KMS-11 (cell line): ENCODE measurements around the gene NRXN3.

Experiments
- H2AFZ ChIP-seq: fragments of 200-600 bp; sonication (generic); 2 replicates; pipeline ENCODE4 v1.6.1; 2016; ENCODE audit warnings: antibody characterized with exemption, mixed run types, low read depth
- H3K27ac ChIP-seq: fragments of 200-600 bp; sonication (generic); 2 replicates; pipeline ENCODE4 v1.6.1; 2016; ENCODE audit warnings: mild to moderate bottlenecking, mixed run types
- H3K27me3 ChIP-seq: fragments of 200-600 bp; sonication (generic); 2 replicates; pipeline ENCODE4 v1.6.1; 2017; ENCODE audit warnings: mild to moderate bottlenecking, low read depth, mixed run types, moderate library complexity; ENCODE audit not compliant: insufficient read depth
- H3K36me3 ChIP-seq: fragments of 200-600 bp; sonication (generic); 2 replicates; pipeline ENCODE4 v1.6.1; 2017; ENCODE audit warnings: mild to moderate bottlenecking, mixed run types; ENCODE audit not compliant: insufficient read depth
- H3K4me1 ChIP-seq: fragments of 200-600 bp; sonication (generic); 2 replicates; pipeline ENCODE4 v1.6.1; 2016; ENCODE audit warnings: mild to moderate bottlenecking, low read depth, mixed run types; ENCODE audit not compliant: poor library complexity, severe bottlenecking
- H3K4me2 ChIP-seq: fragments of 200-600 bp; sonication (generic); 2 replicates; pipeline ENCODE4 v1.7.0; 2016; ENCODE audit warnings: mild to moderate bottlenecking, mixed run types
- H3K4me3 ChIP-seq: fragments of 200-600 bp; sonication (generic); IDR thresholded peaks from 2 replicates; pipeline ENCODE4 v1.6.1; 2017; ENCODE audit warnings: low read depth, low read length, mixed read lengths; ENCODE audit not compliant: insufficient read depth
- H3K79me2 ChIP-seq: fragments of 200-600 bp; sonication (generic); 2 replicates; pipeline ENCODE4 v1.6.1; 2016; ENCODE audit warnings: low read depth, mixed run types; ENCODE audit not compliant: insufficient read depth
- H3K9ac ChIP-seq: fragments of 200-600 bp; sonication (generic); 2 replicates; pipeline ENCODE4 v1.6.1; 2016; ENCODE audit warnings: mild to moderate bottlenecking, mixed run types
- H4K20me1 ChIP-seq: fragments of 200-600 bp; sonication (generic); 2 replicates; pipeline ENCODE4 v1.6.1; 2016; ENCODE audit warnings: mild to moderate bottlenecking, mixed run types; ENCODE audit not compliant: insufficient read depth
- CTCF ChIP-seq: fragments of 200-600 bp; sonication (generic); conservative IDR thresholded peaks from 2 replicates; pipeline ENCODE4 v1.6.1; 2017; ENCODE audit warnings: low read depth, mild to moderate bottlenecking, antibody characterized with exemption, low read length, moderate library complexity, mixed read lengths

The NRXN3 gene

GRCh38 chr14:78697341-78697740, 527.2 kb downstream of the NRXN3 start:
- Histone ChIP-seq H3K4me3 (no peak overlapping the region), H2AFZ (no peak overlapping the region), H3K27me3 (no peaks in the 10 kb centered on the region), H3K4me2 (no peak overlapping the region), H3K4me1 (no peaks in the 10 kb centered on the region), H4K20me1 (no peaks in the 10 kb centered on the region), H3K36me3 (no peaks in the 10 kb centered on the region), H3K27ac (no peak overlapping the region), H3K9ac (no peak overlapping the region), H3K79me2 (no peaks in the 10 kb centered on the region)
- TF ChIP-seq CTCF: peak; percentile 65

GRCh38 chr14:78698991-78699390, 528.8 kb downstream of the NRXN3 start:
- Histone ChIP-seq H2AFZ (no peak overlapping the region), H3K4me1 (no peaks in the 10 kb centered on the region), H3K27me3 (no peaks in the 10 kb centered on the region), H3K4me3 (no peak overlapping the region), H3K27ac (no peak overlapping the region), H3K36me3 (no peaks in the 10 kb centered on the region), H3K9ac (no peak overlapping the region), H3K4me2 (no peak overlapping the region), H3K79me2 (no peaks in the 10 kb centered on the region), H4K20me1 (no peaks in the 10 kb centered on the region)
- TF ChIP-seq CTCF: no peak

DNA sequence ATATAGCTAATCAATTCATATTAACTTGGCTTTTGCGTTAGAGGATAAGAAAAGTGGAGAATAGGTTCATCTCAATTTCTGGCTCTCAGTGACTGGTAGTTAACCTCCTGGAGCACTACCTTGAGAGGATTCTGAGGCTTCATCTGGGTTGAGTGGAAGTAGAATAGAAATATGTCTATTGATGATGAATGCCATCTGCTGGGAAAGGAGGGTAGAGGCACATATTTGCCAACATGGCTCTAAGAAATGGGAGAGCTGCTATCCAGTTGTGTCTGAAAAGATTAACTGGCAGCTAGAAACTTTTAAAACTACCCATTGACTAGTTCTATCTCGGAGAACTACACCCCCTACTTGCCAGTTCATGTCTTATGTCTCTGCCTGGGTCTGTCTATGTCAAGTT, 530.1 kb downstream of the NRXN3 start:
- H3K4me3 ChIP-seq: no peak overlapping the region
- no peak overlapping the region for H3K4me2 ChIP-seq
- H3K9ac ChIP-seq: no peak overlapping the region
- TF ChIP-seq CTCF: no peak
- no peak overlapping the region for H2AFZ ChIP-seq
- H3K27ac ChIP-seq: no peak overlapping the region
- no peaks in the 10 kb centered on the region for H3K79me2 ChIP-seq
- H3K27me3 ChIP-seq: no peaks in the 10 kb centered on the region
- H4K20me1 ChIP-seq: no peaks in the 10 kb centered on the region
- no peaks in the 10 kb centered on the region for H3K36me3 ChIP-seq
- no peaks in the 10 kb centered on the region for H3K4me1 ChIP-seq

DNA sequence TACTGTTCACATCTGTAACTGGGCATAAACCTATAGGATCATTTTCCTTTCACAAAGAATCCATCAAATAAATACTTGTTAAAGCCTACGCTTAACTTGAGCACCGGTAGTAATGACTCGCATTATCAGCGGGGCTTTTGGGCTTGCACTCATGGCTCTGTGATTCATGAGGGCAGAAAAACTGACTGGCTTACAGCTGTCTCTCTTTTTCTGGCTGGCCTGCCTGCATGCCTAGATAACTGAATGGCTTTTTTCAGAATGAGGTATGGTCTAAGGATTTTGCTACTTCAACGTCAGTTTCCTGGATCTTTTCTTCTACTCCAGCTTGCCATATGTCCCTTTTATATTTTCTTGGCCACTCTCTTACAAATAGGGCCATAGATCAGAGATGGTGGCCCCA, 531.1 kb downstream of the NRXN3 start:
- H3K36me3 ChIP-seq: no peaks in the 10 kb centered on the region
- H3K4me3 ChIP-seq: no peak overlapping the region
- TF ChIP-seq CTCF: no peak
- H3K27me3 ChIP-seq: no peaks in the 10 kb centered on the region
- H3K9ac ChIP-seq: no peak overlapping the region
- H2AFZ ChIP-seq: no peak overlapping the region
- no peak overlapping the region for H3K4me2 ChIP-seq
- no peaks in the 10 kb centered on the region for H3K4me1 ChIP-seq
- no peaks in the 10 kb centered on the region for H4K20me1 ChIP-seq
- no peaks in the 10 kb centered on the region for H3K79me2 ChIP-seq
- H3K27ac ChIP-seq: no peak overlapping the region

DNA sequence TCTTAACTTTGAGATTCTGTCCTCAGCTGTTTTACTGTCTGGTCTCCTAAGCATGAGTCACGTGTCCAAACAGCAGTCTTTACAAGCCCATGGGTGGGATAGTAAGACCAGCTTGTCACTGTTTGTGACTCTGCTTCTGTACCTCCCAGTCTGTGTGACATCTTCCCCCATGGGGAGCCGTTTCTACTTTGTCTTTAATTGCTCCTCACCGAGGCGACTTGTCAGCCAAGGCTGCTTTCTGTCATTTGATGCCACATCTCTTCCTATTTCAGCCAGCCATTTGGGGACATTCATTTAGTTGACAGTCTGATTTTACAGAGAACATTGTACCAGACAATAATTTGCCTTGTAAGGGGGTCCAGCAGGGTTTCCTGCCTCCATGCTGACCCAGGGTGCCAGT, 534.8 kb downstream of the NRXN3 start:
- TF ChIP-seq CTCF: no peak
- Histone ChIP-seq H2AFZ (no peak overlapping the region), H3K27me3 (no peaks in the 10 kb centered on the region), H3K9ac (no peak overlapping the region), H3K4me2 (no peak overlapping the region), H3K4me3 (no peak overlapping the region), H3K27ac (no peak overlapping the region), H3K79me2 (no peaks in the 10 kb centered on the region), H4K20me1 (no peaks in the 10 kb centered on the region), H3K4me1 (no peaks in the 10 kb centered on the region), H3K36me3 (no peaks in the 10 kb centered on the region)
